C4-2B (cell line): ENCODE results near the gene EEF2K.

Experiments
- CTCF ChIP-seq: fragments of 450-650 bp; conservative IDR thresholded peaks from 2 replicates; pipeline ENCODE4 v1.5.1; 2017; ENCODE audit warnings: mild to moderate bottlenecking
- ZFX ChIP-seq: fragments of 450-650 bp; IDR thresholded peaks from 2 replicates; pipeline ENCODE4 v1.6.1; 2017

- TF ChIP-seq CTCF (no peak), ZFX (no peak)
Observed at GRCh38 chr16:22192261-22193062, 13.6 kb upstream of the EEF2K start.
